Measurements from ENCODE around the gene ANKMY1.
"Not testable (repeated sequence)": the region's sequence is repeated elsewhere in the genome, so short reads cannot be mapped to it uniquely, and the experiment has no call there.

ANKMY1 gene

GRCh38 chr2:240502059-240502429, 55.7 kb downstream of the ANKMY1 start:
- DNase-seq: no peak

DNA sequence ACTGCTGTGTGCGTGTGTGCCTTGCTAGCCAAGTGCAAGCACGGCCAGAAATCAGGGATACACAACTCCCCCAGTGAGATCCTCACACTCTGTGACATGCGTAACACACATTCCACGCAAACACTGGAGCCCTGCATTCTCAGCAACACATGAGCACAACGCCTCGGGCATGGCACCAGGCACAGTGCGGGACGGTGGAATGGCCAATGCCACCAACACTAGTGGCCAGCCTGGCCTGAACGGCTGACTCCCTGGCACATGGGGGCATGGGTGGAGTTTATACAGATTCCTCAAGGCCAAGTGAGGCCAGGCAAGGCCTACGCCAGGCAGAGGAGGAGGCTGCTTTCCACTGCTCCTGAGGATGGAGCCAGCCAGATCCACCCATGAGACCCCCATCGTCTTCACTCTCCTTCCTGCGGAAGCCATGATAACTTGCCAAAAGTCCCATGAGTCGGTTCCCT, 56.2 kb downstream of the ANKMY1 start:
- no peak for DNase-seq

DNA sequence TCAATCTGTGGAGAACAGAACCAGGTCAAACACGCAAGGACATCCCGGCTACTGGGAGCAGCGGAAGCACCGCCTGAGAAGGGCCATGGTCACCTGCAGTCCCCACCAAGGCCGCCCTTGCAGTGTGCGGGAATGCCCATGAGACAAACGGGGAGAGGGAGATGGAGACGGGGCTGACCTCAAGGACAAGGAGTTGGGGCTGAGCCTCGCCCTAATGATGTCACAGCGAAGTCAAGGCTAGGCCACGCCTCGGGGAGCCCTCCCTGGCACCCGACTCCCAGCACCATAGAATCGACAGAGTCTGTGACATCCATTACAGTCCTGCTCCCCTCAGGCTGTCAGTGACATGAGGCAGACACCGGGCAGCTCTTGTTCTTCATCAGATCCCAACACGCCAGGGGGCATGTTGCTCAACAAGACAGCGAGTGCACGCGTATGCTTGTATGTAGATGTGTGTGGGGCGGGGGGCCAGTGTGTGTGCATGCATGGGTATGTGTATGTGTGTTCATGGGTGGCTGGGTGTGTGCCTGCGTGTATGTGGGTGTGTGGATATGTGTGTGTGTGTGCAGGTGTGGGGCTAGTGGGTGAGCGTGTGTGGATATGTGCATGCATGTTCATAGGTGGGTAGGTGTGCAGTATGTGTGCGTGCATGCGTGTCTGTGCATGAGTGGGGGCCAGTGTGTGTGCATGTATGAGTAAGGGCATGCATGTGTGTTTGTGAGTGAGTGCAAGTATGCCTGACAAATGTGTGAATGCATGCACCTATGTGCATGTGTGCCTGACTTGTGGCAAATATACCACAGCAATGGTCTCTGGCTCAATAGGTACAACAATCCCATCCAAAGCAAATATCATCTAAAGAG, 57.0 kb downstream of the ANKMY1 start:
- no peak for DNase-seq

DNA sequence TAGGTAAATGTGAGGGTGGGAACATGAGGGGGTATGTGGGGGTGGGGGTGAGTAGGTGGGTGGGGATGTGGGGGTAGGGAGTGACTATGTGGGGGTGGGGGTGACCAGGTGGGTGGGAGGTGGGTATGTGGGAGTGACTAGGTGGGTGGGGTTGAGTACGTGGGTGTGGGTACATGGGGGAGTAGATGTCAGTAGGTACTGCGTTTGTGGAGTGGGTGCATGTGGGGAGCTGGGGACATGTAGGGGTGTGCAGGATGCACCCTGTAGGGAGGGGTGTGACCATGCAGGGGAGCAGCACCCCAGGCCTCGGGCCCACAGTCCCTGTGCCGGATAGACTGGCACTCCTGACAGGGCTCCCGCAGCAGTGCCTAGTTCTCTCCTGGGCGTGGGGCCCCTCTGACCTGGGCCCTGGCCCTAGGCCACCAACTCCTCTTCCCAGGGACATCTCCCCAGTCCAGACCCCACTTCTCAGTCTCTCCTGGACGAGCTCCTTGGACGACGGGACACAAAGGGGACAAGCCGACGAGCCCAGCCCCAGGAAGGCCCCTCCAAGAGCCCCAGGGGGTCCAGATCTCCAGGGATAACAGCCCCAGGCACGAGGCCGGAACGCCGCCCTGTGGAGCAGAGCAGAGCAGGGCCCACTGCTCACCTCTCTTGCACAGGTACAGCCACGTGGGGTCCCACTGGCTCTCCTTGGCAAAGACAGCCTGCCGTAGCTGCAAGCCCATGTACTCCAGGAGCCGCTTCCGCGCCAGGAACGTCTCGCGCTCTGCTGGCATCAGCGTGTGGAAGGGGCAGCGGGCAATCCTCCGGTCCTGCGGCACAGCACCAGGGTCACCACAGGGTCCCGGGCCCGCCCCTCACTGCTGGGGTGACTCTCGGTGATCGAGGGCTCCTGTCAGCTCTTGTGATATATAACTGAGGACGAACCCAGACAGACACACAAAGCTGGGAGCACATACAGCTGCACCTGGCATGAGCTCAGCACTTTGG, 58.2 kb downstream of the ANKMY1 start:
- no peak for DNase-seq

DNA sequence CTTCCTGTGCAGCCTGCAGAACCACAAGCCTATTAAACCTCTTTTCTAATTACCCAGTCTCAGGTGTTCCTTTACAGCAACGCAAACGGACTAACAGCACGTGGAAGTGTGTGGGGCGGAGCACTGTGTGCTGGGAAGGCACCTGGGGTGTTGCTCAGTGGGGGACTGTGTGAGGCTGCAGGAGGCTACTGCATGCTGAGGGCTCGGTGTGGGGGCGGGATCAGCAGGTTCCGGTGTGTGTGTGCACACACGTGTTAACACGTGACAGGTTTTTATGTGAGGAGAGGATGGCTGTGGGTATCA, 58.9 kb downstream of the ANKMY1 start:
- DNase-seq: no peak

GRCh38 chr2:240498171-240498957, 59.4 kb downstream of the ANKMY1 start:
- DNase-seq: no peak

- DNase-seq: not testable (repeated sequence)
These were observed 60.7 kb downstream of the ANKMY1 start for GRCh38 chr2:240497082-240497481.

DNA sequence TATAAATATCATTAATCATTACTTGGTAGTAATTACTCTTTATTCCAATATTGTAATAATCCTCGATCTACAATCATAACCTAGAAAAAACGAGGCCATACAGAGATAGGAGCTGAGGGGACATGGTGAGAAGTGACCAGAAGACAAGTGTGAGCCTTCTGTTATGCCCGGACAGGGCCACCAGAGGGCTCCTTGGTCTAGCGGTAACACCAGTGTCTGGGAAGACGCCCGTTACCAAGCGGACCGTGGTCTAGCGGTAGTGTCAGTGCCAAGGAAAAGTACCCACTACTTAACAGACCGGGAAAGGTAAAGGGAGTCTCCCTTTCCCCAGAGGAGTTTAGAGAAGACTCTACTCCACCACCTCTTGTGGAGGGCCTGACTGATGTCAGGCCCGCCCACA, 62.8 kb downstream of the ANKMY1 start:
- not testable (repeated sequence) for DNase-seq

- no peak for DNase-seq
These were observed 63.5 kb downstream of the ANKMY1 start for GRCh38 chr2:240494194-240494793.

- no peak for DNase-seq
These were observed 66.3 kb downstream of the ANKMY1 start for GRCh38 chr2:240491483-240491882.

GRCh38 chr2:240482141-240482540, 75.6 kb downstream of the ANKMY1 start:
- DNase-seq: no peak

DNA sequence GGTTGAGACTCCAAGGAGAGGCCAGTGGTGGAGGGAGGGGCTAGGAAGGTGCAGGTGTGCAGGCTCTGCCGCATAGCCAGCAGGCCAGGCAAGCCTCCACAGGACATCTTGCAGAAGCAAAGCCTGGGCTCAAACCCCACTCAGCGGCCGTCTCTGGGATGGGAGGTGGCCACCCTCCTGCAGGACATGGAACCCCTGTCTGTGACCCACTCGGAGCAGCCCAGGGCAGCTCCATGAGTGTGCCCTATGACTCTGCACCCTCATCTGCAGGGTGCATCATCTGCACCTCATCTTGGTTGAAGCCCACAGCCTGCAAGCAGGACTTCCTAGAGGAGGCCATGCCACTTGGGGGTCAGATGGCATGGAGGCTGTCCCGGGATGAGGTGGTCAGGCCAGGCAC, 76.1 kb downstream of the ANKMY1 start:
- DNase-seq: no peak

DNA sequence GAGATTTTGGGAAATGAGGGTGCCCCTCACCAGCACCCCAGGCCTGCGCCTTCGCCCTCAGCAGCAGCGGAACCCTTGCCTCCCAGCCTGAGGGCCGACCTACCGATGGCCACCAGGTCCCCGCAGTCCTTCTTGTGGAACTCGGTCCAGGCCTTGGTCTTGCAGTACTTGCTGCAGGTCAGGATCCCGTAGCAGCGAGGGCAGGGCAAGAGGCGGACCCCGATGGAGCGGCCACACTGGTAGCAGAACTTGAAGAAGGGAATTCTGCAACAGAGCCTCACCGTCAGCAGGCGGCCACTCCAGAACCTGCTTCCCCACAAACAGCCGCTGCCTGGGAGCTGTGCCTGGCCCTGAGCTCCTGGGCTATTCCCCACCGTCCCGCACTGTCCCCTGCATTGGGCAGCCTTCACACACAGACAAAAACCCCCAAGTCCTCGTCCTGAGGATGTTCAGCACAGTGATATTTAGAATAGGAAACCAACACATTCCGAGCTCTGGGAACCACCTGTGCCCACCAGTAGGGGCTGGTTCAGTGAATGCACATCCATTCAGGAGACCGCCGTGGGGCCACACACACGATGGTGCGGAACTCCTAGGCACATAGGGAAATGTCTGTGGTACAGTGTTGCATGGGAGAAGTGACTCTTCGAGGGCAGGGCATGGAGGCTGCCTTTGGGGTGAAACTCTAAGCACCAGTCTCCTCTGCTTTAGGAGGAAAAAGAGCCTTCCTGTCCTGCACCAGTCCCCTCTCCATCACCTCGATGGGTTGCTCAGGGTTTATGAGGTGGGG, 76.8 kb downstream of the ANKMY1 start:
- no peak for DNase-seq

DNA sequence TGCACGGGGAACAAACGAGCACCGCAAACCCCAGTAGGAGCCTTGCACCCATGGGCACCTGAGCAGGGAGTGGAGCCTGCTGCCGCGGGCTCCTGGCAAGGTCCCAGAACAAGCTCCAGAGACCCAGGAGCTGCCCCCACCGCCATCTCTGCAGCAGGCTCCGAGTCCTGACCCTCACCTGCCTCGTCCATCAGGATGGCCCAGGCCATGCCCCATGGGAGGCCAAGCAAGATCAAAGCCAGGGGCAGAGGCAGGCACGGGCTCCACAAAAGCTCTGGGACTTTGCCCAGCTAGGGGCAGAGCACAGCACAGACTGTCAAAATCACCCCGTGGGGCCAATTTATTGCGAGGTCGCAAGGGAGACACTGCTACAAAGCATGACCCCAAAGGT, 78.7 kb downstream of the ANKMY1 start:
- no peak for DNase-seq

DNA sequence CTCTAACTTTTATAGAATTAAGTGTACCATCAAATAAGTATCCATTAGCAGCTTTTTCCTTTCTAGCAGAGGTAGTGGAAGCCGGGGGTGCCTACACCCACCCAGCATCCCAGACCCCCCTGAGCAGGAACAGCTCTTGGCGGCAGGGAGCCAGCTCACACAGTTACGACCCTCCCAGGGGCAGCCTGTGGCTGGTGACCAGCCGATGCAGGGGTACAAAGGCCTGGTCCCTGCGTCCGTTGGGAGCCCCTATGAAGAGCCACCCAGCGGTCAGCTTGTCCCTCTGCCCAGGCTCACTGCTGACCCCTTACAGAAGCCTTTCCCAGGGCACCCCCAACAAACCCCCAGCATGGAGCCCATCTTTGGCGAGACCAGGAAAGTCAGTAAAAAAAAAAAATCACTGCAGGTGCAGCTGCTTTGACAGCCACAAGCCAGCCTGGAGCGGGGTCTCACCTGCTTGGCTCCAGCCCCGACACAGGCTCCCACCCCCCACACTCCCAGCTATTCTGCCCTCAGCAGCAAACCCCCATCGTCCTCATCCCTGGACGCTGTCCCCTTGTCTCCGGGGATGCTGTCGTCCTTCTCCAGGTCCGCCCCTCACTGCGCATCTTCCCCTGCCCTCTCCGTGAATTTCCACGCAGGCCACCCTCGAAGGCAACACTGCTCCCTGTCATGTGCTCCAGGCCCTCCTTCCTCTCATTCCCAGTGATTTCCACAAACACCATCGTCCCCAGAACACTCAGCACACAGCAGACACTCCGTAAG, 79.3 kb downstream of the ANKMY1 start:
- DNase-seq: no peak

DNA sequence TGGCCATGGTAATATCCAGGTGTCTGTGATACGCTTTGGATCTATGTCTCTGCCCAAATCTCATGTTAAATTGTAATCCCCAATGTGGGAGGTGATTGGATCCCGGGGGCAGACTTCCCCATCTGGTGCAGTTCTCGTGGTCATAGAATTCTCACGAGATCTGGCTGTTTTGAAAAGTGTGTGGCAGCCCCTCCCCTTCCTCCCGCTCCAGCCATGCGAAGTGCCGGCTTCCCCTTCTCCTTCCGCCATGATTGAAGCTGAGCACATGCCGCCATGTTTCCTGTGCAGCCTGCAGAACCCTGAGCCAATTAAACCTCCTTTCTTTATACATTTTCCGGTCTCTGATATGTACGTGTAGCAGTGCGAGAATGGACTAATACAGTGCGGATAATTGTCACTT, 79.9 kb downstream of the ANKMY1 start:
- DNase-seq: no peak

GRCh38 chr2:240473211-240473610, 84.6 kb downstream of the ANKMY1 start:
- DNase-seq: no peak

- no peak for DNase-seq
These were observed 85.6 kb downstream of the ANKMY1 start for GRCh38 chr2:240472078-240472790.

GRCh38 chr2:240469740-240470139, 88.0 kb downstream of the ANKMY1 start:
- DNase-seq: no peak

DNA sequence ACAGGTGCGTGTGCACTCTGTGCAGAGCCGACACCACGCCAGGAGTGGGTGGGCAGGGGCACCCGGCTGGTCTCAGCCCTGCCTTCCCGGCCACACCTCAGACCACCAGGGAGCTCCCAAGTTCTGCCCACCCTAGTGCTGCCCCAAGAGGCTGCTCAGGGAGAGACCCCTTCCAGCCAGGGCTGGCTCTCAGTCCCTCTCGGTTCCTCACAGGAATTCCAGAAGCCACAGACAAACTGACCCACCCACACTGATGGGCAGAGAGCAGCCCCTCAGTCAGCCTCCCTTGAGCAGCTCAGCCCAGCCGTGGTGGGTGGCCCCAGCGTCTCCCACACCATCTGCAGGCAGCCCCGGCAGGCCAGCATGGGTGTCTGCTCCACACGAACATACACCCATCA, 88.5 kb downstream of the ANKMY1 start:
- no peak for DNase-seq

All from inflammatory macrophage treated with lipopolysaccharide for 1 hour (primary cell).